ENCODE data around the gene SMYD5. TPM values are rescaled to one million over a fixed set of nuclear protein-coding genes. Genes with fewer than 3 reads are reported as not detected.
A peak's percentile ranks its signal among the peaks of the same experiment; 100 is the strongest.

SMYD5 gene
- total and polyA plus RNA-seq, 9 of the 15 experiments (the other 6 are each of a cell fraction or from before 2014, with no cell fraction given): 11.4 to 56.8 (median 32.0) TPM

GRCh38 chr2:73214120-73215035 lies at the start of gene SMYD5 (continued):
- TF ChIP-seq ARID4B (CRISPR knock-in tag; IDR thresholded peaks at IDR 0.05): peak; percentile 100
- peak; percentile 43; the same call in 1 of the 2 replicates for TF ChIP-seq GTF2E2 (tag; IDR thresholded peaks at IDR 0.05)
- TF ChIP-seq CXXC5 (CRISPR knock-in tag; IDR thresholded peaks at IDR 0.05): peak; percentile 76
- TF ChIP-seq CREB1 (IDR thresholded peaks at IDR 0.05): peak; percentile 59
- TF ChIP-seq CREB1 (CRISPR knock-in tag; IDR thresholded peaks at IDR 0.05): peak; percentile 39; the same call in 1 of the 2 replicates
- TF ChIP-seq, protein P1, sequence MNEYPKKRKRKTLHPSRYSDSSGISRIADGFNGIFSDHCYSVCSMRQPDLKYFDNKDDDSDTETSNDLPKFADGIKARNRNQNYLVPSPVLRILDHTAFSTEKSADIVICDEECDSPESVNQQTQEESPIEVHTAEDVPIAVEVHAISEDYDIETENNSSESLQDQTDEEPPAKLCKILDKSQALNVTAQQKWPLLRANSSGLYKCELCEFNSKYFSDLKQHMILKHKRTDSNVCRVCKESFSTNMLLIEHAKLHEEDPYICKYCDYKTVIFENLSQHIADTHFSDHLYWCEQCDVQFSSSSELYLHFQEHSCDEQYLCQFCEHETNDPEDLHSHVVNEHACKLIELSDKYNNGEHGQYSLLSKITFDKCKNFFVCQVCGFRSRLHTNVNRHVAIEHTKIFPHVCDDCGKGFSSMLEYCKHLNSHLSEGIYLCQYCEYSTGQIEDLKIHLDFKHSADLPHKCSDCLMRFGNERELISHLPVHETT (CRISPR knock-in tag; conservative IDR thresholded peaks at IDR 0.05 in 1 of 2, IDR thresholded peaks at IDR 0.05 in 1 of 2): peak in 1 of 2 experiments; percentile 39; a peak in 1 of 4 replicates
- TF ChIP-seq NRF1 (conservative IDR thresholded peaks at IDR 0.05 in 1 of 2, IDR thresholded peaks at IDR 0.05 in 1 of 2): peak; percentile 82 to 86
- no peak for TF ChIP-seq HNRNPK (IDR thresholded peaks at IDR 0.05; ENCODE audit: low read depth, low read length, poor library complexity, severe bottlenecking)
- TF ChIP-seq FOXK2 (conservative IDR thresholded peaks at IDR 0.05 in 1 of 2, IDR thresholded peaks at IDR 0.05 in 1 of 2; ENCODE audit: low read depth in 2 of 2): peak; percentile 49 to 54; a peak in 1 of 4 replicates
- TF ChIP-seq ETS1 (conservative IDR thresholded peaks at IDR 0.05; ENCODE audit: control insufficient read depth, low read depth, low read length): peak; percentile 94
- TF ChIP-seq, protein P2, sequence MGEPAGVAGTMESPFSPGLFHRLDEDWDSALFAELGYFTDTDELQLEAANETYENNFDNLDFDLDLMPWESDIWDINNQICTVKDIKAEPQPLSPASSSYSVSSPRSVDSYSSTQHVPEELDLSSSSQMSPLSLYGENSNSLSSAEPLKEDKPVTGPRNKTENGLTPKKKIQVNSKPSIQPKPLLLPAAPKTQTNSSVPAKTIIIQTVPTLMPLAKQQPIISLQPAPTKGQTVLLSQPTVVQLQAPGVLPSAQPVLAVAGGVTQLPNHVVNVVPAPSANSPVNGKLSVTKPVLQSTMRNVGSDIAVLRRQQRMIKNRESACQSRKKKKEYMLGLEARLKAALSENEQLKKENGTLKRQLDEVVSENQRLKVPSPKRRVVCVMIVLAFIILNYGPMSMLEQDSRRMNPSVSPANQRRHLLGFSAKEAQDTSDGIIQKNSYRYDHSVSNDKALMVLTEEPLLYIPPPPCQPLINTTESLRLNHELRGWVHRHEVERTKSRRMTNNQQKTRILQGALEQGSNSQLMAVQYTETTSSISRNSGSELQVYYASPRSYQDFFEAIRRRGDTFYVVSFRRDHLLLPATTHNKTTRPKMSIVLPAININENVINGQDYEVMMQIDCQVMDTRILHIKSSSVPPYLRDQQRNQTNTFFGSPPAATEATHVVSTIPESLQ (CRISPR knock-in tag; IDR thresholded peaks at IDR 0.05): 0 out of 2 replicates have a peak, but pooled peaks have one; percentile 67
- TF ChIP-seq TFE3 (CRISPR knock-in tag; IDR thresholded peaks at IDR 0.05): no peak
- TF ChIP-seq RBFOX2 (IDR thresholded peaks at IDR 0.05; ENCODE audit: low read depth, low read length): peak; percentile 90
- 0 out of 2 replicates have a peak, but pooled peaks have one; percentile 44 for TF ChIP-seq PML (IDR thresholded peaks at IDR 0.05; ENCODE audit: low read length)

Data from K562 (cell line).